Tibial artery (tissue), 4 donors: ENCODE results near the gene KIF16B.

ENCODE experiments used
- DNase-seq, 2 donors: peaks; one replicate each; pipeline ENCODE4 v3.0.0-alpha.2; 2019
- H3K27ac ChIP-seq, 2 donors: fragments of 200-600 bp; sonication (generic) in 1 of 2; 1 replicate in 1 of 2; 2 replicates in 1 of 2; pipeline ENCODE4 v1.5.1; 2018 to 2019; ENCODE audit warnings: mild to moderate bottlenecking in 1 of 2
- H3K27me3 ChIP-seq, 2 donors: fragments of 200-600 bp; sonication (generic) in 1 of 2; one replicate each; pipeline versions ENCODE4 v1.5.1 to v1.6.0; 2016 to 2019
- H3K36me3 ChIP-seq, 3 donors: fragments of 200-600 bp; sonication (generic) in 2 of 3; one replicate each; pipeline ENCODE4 v1.5.1; 2016 to 2019; ENCODE audit warnings: mild to moderate bottlenecking in 2 of 3
- H3K4me1 ChIP-seq, 4 donors: fragments of 200-600 bp; sonication (generic) in 2 of 4; 1 replicate in 3 of 4; 2 replicates in 1 of 4; pipeline ENCODE4 v1.5.1; 2016 to 2019
- H3K4me3 ChIP-seq, 2 donors: fragments of 200-600 bp; sonication (generic) in 1 of 2; 1 replicate in 1 of 2; 2 replicates in 1 of 2; pipeline ENCODE4 v1.5.1; 2018 to 2019; ENCODE audit warnings: mild to moderate bottlenecking in 2 of 2
- H3K9me3 ChIP-seq, 3 donors: fragments of 200-600 bp; sonication (generic) in 1 of 3; one replicate each; pipeline ENCODE4 v1.5.1; 2016 to 2019
- intact Hi-C: fragments of 100-400 bp; cut with DNase I; formaldehyde crosslinking; loops from one replicate; pipeline ENCODE4 v1.15.0; 2023; ENCODE audit warnings: low total_unique reads
- TF ChIP-seq, protein P1 (sequence below), 2 experiments: fragments of 200-600 bp in 1 of 2; fragments of 450-650 bp in 1 of 2; IDR thresholded peaks; one replicate each; pipeline ENCODE4 v1.5.1; 2017 to 2019; ENCODE audit warnings: antibody characterized with exemption in 2 of 2, mild to moderate bottlenecking in 1 of 2, moderate library complexity in 1 of 2

The KIF16B gene

DNA sequence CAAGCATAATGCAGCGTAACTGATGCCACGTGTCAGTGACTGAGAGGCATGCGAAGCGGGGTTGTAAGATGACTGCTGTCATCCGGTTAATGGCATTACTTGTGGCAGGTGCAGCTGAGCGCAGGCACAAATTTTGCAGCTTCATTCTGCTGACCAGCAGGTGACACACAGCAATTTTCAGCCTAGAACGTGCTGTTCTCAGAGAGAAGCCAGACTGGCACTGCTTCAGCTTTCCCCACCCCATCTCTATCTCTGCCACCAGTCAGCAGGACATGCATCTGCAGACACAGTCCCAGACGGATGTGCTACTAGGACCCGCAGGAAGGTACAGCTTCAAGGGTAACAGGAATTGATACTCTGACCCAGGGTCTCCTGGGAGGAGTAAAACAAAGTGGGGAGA is 221.8 kb downstream of the KIF16B start:
- DNase-seq, result no peak

DNA sequence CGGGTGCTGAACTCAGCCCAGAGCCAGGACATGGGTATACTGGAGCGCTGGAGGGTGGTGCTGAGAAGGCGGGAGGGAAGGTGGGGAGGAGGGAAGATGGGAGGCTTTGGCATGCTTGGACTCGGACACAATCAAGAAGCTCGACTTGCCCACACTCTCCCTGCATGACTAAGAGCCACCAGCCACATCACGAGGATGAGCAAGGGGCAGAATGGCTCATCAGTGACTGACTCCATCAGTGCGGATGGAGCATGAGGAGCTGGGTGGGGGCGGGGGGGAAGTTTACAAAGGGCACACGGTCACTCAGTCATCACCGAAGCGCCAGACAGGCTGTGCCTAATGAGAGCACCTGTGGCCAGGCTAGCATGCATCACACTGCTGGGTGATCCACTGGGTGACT is 222.8 kb downstream of the KIF16B start:
- peaks cover 7 to 8% (median 8%) of the 10 kb centered on the region in 3 donors for H3K36me3 ChIP-seq
- H3K27me3 ChIP-seq, result no peaks in the 10 kb centered on the region
- H3K9me3 ChIP-seq, result no peaks in the 10 kb centered on the region
- no peak for DNase-seq
- intact Hi-C loops, result no loop called here
- H3K27ac ChIP-seq, result no peak overlapping the region
- H3K4me1 ChIP-seq, result no peaks in the 10 kb centered on the region
- TF ChIP-seq, protein P1, sequence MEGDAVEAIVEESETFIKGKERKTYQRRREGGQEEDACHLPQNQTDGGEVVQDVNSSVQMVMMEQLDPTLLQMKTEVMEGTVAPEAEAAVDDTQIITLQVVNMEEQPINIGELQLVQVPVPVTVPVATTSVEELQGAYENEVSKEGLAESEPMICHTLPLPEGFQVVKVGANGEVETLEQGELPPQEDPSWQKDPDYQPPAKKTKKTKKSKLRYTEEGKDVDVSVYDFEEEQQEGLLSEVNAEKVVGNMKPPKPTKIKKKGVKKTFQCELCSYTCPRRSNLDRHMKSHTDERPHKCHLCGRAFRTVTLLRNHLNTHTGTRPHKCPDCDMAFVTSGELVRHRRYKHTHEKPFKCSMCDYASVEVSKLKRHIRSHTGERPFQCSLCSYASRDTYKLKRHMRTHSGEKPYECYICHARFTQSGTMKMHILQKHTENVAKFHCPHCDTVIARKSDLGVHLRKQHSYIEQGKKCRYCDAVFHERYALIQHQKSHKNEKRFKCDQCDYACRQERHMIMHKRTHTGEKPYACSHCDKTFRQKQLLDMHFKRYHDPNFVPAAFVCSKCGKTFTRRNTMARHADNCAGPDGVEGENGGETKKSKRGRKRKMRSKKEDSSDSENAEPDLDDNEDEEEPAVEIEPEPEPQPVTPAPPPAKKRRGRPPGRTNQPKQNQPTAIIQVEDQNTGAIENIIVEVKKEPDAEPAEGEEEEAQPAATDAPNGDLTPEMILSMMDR (IDR thresholded peaks at IDR 0.05), result no peak
- no peak overlapping the region for H3K4me3 ChIP-seq

More for the DNA sequence above, 221.8 kb downstream of the KIF16B start:
- intact Hi-C loops, result no loop called here
- no peak overlapping the region for H3K4me3 ChIP-seq
- no peaks in the 10 kb centered on the region for H3K9me3 ChIP-seq
- peaks cover 0 to 6% (median 4%) of the 10 kb centered on the region in 3 donors for H3K36me3 ChIP-seq
- H3K27me3 ChIP-seq, result no peaks in the 10 kb centered on the region
- TF ChIP-seq, protein P1 (IDR thresholded peaks at IDR 0.05), result no peak
- H3K27ac ChIP-seq, result no peak overlapping the region
- no peaks in the 10 kb centered on the region for H3K4me1 ChIP-seq

DNA sequence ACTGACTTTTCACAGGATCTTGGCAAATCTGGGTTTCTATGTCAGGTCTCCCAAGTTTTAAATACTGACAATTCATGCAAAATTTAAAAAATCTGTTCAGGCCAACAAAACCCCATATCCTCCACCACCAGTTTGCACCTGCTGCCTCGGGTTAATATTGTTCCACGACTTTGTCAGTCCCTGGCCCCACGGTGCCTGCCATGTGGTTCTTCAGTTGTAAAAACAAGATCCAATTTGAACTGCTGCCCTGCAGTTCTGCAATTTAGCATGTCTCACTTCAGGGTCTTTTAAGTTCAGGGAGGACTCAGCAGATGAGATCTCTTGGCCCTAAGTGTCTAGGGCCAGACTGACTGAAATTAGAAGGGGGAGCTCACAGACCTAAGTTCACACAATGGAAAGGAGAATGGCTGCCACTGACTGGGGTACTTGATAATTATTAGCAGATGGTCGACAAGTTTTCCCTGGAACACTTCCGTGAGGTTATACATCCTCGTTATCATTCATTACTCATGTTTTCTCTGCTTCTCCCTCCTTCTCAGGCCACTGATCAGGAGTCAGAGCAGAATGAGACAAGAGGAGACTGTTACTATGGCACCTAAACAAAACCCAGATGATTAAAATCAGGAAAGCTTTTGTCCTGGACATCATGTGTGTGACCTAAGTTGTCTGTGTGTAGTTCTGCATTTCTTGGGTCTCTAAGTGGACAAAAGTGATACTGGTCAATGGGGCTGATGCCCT is 223.6 kb downstream of the KIF16B start:
- TF ChIP-seq, protein P1 (IDR thresholded peaks at IDR 0.05), result no peak
- Histone ChIP-seq H3K27me3 (no peaks in the 10 kb centered on the region), H3K4me3 (no peak overlapping the region), H3K36me3 (peaks cover 7 to 8% (median 8%) of the 10 kb centered on the region in 3 donors), H3K27ac (no peak overlapping the region), H3K9me3 (no peaks in the 10 kb centered on the region), H3K4me1 (no peaks in the 10 kb centered on the region)
- intact Hi-C loops, result no loop called here
- DNase-seq, result no peak

DNA sequence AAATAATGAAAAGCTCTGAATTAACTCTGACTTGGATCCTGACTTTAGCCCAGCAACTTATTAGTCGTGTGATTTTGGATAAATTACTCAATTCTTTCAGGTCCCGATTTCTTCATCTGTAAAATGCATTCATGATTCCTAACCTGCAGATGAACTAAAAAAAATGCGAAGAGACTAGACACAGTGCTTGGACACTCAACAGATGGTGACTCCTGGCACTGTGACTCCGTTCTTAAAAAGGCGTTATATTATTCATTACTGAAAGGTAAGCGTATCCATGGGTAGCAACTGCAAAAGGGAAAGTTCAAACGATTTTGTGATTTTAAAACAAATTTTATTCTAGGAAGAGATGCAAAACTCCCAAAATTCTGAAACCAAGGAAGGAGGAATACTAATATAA is 226.3 kb downstream of the KIF16B start:
- H3K4me3 ChIP-seq, result no peak overlapping the region
- DNase-seq, result no peak
- H3K27me3 ChIP-seq, result no peaks in the 10 kb centered on the region

DNA sequence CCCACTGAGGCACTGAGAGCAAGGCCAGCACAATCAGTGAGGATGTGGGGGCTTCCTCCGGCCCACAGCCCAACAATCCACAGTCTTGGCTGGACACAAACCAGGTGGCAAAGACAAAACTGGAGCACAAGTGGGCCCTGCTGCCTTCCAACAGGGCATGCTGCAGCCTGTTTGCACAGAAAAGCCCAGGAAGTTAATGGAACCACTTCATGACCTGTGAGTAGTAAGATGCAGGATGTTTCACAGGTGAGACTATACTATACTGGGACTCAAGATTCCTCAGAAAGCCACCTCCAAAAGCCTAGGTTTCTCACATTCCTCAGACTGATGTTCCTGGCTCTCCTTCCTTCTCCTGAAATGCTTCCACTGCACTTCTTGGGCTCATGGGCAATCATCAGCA is 235.5 kb downstream of the KIF16B start:
- H3K27me3 ChIP-seq, result no peaks in the 10 kb centered on the region
- no peak for DNase-seq
- peaks cover 24 to 55% (median 37%) of the 10 kb centered on the region in 3 donors for H3K36me3 ChIP-seq
- H3K4me1 ChIP-seq, result no peaks in the 10 kb centered on the region
- TF ChIP-seq, protein P1 (IDR thresholded peaks at IDR 0.05), result no peak
- no peaks in the 10 kb centered on the region for H3K9me3 ChIP-seq
- intact Hi-C loops, result no loop called here
- no peak overlapping the region for H3K4me3 ChIP-seq
- H3K27ac ChIP-seq, result no peak overlapping the region

More for the DNA sequence above, 226.3 kb downstream of the KIF16B start:
- peaks cover 7 to 8% (median 8%) of the 10 kb centered on the region in 3 donors for H3K36me3 ChIP-seq
- H3K4me1 ChIP-seq, result no peaks in the 10 kb centered on the region
- intact Hi-C loops, result no loop called here
- H3K27ac ChIP-seq, result no peak overlapping the region
- TF ChIP-seq, protein P1 (IDR thresholded peaks at IDR 0.05), result no peak
- no peaks in the 10 kb centered on the region for H3K9me3 ChIP-seq
